ENCODE data around the gene SH3GLB2.
"Not testable (repeated sequence)": the region's sequence is repeated elsewhere in the genome, so short reads cannot be mapped to it uniquely, and the experiment has no call there.

Gene SH3GLB2

DNA sequence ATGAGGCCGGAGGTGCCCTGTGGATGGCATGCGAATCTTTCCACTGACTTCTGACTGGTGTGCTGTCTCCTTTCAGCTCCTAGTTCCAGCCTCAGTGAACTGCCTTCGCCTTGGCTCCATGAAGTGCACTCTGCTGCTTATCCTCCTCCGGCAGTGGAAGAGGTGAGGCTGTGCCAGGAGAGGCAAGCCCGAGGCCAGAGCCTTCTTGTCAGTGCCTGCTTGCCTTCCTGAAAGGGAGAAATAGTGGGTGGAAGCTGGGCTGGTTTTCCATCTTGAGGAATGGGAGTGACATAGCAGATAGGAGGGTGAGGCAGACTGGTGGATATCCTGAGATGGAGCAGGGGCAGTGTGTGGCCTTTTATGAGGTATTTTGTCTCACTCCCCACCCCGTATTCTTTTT, 29.7 kb downstream of the SH3GLB2 start:
- DNase-seq (ENCODE audit: low read depth) = no peak

DNA sequence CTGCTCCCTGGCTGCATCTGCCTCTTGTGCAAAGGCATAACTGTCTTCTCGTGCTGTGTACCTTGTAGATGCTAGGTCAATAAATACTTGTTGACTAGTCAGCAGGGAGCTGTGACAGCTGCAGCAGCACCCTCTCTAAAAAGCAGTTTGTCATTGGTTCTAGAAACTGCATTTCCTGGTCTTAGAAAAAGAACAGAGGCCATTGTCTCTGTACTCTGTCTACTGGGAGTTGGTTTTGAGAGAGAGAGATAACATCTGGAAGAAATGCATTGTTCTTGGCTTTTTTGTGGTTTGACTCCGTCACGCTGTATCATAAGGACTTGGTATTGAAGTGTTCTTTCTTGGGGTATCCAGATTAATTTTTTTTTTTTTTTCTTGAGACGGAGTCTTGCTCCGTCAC, 32.3 kb downstream of the SH3GLB2 start:
- DNase-seq (ENCODE audit: low read depth) = no peak

DNA sequence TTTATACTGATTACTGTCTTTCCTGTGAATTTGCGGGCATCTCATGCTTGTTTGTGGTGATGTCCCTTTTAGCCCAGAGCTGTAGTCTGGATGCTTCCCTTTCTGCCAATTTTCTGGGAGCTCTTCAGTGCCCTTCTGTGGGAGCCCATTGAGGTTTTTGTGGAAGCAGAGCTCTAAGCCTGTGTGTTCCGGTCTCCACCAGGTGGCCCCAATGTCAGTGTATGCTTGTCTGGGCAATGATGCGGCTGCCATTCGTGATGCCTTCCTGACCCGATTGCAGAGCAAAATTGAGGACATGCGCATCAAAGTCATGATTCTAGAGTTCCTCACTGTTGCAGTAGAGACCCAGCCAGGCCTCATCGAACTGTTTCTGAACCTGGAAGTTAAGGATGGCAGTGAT, 35.1 kb downstream of the SH3GLB2 start:
- no peak for DNase-seq (ENCODE audit: low read depth)

DNA sequence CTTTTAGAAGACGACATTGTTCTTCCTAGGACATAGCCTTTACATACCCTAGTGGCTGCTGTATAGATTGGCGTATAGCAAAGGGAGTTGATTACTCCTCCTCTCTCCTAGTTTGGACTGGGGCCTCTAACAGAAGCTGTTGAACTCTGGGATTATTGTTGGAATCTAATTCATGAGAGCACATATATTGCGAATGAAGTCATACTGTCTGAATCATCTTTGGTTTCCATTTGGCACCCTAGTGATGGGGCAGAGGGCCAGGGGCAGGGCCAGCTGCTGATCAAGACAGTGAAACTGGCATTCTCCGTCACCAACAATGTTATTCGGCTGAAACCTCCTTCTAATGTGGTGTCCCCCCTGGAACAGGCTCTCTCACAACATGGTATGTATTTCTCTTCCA, 40.3 kb downstream of the SH3GLB2 start:
- no peak for DNase-seq (ENCODE audit: low read depth)

DNA sequence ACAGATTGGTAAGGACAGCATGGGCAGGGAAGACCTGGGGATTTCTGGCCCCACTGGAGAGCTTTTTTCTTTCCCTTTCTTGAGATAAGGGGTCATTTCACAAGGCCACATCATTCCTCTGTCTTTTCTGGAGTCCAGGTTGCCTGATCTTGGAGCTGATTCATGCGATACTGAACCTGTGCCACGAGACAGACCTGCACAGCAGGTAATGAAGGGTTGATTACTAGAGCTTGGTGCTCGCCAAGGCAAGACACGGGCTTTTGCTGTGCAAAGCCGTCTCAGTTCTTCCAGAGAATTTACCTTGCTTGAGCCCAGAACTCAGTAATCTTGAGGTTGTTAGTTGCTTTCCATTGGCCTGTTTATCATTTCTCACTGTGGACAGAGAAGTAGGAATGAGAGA, 41.5 kb downstream of the SH3GLB2 start:
- DNase-seq (ENCODE audit: low read depth) = no peak

DNA sequence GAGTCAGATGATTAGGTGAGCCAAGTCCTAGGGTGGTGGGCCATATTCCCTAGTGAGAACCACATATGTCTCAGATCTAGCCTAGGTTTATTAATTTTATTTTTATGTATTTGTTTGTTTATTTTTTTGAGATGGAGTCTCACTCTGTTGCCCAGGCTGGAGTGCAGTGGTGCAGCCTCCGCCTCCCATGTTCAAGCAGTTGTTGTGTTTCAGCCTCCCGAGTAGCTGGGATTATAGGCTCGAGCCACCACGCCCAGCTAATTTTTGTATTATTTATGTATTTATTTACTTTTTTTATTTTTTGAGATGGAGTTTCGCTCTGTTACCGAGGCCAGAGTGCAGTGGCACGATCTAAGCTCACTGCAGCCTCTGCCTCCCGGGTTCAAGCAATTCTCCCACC, 44.6 kb downstream of the SH3GLB2 start:
- no peak for DNase-seq (ENCODE audit: low read depth)

DNA sequence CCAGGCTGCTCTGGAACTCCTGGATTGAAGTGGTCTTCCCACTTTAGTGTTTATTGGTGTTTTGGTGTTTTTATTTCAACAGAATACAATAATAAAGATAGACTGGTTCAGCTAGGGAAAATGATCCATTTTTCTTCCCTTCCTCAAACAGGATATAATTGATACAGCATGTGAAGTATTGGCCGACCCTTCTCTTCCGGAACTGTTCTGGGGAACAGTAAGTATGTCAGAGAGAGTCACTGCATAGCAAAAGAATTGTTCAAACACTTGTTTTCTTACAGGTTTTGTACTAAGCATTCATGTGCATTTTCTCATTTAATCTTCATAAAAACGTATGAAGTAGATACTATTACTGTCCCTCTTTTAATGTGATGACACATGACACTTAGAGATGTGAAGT, 49.0 kb downstream of the SH3GLB2 start:
- DNase-seq (ENCODE audit: low read depth) = no peak

DNA sequence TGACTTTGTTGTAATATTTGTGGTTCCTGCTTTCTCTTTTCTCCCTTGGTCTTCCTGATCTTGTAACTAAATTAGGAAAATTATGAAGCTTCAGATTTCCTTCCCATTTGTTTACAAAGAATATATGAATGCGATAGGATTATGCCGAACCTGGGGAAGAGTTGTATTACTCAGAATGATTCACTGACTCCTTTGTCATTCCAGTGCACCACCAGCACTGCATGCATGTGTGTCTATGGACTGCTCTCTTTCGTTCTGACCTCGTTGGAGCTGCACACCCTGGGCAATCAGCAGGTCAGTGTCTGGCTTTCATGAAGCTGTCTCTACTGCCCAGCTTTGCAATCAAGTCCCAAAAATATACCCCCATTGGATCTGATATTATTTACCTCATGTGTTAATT, 55.2 kb downstream of the SH3GLB2 start:
- no peak for DNase-seq (ENCODE audit: low read depth)

DNA sequence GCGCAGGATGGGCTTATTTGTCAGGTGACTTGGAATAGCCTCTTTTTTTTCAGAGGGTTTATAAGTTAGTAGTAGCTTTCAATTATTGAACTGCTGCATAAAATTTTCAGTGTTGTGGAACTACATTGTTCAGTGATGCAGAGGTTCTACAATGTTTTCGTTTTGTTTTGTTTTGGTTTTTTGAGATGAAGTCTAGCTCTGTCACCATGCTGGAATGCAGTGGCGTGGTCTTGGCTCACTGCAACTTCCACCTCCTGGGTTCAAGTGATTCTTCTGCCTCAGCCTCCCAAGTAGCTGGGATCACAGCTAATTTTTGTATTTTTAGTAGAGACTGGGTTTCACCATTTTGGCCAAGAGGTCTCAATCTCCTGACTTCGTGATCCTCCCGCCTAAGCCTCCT, 58.6 kb downstream of the SH3GLB2 start:
- no peak for DNase-seq (ENCODE audit: low read depth)

DNA sequence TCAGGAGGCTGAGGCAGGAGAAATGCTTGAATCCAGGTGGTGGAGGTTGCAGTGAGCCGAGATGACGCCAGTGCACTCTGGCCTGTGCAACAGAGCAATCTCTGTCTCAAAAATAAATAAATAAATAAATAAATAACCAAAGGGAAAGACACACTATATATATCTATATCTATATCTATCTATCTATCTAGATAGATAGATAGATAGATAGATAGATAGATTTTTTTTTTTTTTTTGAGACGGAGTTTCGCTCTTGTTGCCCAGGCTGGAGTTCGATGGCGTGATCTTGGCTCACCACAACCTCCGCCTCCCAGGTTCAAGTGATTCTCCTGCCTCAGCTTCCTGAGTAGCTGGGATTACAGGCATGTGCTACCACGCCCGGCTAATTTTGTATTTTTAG, 66.7 kb downstream of the SH3GLB2 start:
- not testable (repeated sequence) for DNase-seq (ENCODE audit: low read depth)
